ENCODE results near the gene OTUD5.
"Not testable (repeated sequence)": the region's sequence is repeated elsewhere in the genome, so short reads cannot be mapped to it uniquely, and the experiment has no call there.

OTUD5 gene

DNA sequence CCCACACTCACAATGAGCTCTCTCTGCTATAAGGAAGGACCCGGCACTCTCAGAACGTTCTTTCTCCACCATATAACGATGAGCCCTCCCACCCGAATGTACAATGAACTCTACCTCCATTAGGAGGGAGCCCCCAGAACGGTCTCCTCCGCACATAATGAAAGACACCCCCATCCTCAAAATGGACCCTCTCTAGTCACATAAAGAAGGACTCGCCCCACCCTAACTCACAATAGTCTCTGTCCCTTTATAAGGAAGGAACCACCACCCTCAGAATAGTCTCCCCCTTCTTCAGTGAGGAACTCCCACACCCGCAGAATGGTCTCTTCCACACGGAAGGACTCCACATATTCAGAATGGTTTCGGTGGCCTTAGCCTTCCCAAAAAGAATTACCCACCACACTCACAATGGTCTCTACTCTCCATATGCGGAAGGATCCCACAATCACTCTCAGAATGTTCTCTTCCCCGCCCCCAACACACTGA, 46.4 kb downstream of the OTUD5 start:
- peak; percentile 26 to 63 (median 46) for DNase-seq

DNA sequence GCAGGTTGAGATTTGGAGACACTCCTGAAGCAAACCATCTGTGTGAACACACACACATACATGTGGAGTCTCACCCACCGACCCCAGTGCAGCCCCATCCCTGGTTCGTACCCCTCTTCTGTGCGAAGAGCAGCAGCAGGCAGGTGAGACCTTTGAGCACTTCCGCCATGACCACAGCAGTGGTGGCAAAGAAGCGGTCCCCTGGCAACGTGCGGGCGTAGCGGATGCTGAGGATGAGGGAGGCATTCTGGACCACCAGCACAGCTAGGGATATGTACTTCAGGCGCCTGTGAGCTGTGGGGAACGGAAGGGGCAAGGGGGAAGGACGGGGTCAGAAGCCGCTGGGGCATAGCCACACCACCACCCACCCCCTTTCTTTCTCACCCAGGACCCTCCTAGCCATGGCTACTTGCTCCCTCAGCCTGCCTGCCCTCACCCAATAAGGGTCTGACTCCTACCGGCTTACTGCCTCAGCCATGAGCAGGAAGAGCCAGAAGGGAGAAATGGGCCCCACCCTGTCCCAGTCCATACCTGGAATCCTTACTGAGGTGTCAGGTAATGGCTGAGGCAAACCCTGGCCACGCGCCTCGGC, 47.6 kb downstream of the OTUD5 start:
- DNase-seq = no peak

DNA sequence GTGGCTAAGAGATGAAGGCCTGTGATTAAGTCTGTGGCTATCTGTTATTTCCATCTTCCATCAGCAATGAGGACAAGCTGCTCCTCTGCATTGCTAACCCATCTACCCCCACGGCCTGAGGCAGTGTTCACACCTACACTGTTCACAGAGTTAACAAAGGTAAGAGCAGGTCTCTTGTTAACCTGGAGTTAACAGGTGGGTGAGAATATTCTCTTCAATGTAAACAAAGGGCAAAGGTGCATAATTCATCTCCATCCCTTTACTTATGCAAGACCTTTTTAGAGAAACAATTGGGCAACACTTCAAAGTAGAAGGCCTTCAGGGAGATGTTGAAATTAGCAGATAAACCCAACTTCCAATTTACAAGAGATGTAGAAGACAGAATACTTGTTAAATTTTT, 48.8 kb downstream of the OTUD5 start:
- DNase-seq = no peak

DNA sequence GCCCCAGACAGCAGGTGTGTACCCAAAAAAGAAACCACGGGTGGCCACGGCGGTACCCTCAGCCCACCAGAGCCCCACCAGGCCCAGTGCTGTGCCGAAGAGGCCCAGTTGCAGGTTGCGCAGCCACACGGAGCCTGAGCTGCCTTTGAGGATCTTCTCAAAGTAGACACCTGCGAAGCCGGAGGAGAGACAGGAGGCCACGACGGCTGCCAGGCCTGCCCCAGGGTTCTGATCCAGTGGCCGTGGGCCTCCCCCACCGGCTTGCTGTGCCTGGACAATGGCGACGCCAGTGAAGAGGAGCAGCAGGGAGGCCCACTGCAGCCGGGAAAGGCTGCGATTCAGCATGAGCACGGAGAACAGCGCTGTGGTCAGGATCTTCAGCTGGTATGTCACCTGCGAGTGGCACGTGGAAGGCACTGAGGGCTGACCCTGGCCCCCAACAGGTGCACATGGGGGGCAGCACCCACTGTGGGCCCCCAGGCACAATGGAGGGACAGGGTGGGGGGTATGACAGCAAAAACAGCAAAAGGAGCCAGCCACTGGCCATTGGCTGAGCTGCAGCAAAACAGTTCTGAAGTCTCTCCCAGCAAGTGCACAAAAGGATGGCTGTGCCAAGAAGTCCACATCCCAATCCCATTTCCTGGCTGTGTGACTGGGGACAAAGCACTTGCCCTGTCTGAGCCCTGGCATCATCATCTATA, 52.2 kb downstream of the OTUD5 start:
- no peak for DNase-seq

DNA sequence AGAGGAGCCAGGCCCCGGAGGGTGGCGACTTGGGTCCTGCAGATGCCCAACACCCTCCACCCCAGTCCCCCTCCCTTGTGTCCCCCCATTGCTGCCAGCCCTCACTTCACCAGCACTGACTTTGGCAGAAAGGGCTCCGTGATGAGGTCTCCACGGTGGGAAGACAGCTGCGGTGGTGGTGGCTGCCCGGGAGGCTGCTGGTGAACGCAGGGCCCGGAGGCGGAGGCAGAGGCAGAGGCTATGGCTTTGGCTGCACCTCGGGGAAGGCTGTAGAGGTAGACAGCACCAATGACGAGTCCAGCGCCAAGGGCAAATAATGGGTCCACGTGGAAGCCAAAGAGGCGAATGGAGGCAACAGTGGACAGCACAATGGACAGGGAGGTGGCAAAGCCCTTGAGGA, 52.8 kb downstream of the OTUD5 start:
- no peak for DNase-seq

DNA sequence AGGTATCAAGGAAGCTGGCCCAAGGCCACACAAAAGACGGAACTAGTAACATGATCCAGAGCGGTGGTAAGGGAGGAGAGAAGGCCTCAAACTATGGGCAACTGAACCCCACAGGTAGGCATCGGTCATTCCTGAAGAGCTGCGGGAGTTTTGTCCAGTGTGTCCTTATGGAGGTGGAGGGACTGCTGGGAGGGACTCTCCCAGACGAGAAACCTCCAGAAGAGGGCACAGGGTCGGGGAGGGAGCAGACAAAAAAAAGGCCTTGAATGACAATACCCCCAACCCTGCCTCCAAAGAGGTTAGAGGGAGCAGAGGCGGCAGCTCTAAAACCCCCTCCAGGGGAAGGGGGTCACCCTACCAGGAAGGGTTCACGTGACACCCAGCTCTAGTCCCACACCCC, 53.2 kb downstream of the OTUD5 start:
- DNase-seq = no peak

DNA sequence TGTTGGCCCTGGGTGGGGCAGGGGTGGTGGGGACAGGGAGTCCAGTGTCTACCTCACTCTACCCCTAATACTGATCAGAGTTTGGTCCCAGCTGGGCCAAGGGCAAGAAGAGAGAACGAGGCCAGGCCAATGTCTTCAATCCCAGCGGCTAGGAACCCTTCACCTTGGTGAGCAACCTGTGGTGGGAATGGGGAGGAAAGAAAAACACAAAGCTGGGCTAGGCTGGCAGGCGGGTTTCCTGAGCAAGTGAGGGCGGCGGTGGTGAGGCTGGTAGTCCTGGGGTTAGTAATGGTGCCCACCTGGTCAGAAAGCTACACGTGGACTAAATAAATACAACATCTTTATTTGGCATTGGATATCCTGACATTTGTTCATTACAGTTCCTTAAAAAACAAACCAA, 54.1 kb downstream of the OTUD5 start:
- no peak for DNase-seq

DNA sequence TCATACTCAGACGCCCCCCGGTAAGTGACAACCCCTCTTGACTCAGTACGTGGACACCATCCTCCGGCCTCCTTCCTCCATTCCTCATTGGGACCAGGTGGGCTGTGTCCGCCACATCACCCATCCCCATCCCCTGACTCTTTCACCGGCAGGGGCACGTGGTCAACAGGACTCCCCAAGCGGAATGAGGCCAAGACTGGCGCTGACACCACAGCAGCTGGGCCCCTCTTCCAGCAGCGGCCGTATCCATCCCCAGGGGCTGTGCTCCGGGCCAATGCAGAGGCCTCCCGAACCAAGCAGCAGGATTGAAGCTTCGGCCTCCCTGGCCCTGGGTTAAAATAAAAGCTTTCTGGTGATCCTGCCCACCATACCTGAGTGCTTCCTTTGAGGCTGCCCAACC, 54.6 kb downstream of the OTUD5 start:
- no peak for DNase-seq

DNA sequence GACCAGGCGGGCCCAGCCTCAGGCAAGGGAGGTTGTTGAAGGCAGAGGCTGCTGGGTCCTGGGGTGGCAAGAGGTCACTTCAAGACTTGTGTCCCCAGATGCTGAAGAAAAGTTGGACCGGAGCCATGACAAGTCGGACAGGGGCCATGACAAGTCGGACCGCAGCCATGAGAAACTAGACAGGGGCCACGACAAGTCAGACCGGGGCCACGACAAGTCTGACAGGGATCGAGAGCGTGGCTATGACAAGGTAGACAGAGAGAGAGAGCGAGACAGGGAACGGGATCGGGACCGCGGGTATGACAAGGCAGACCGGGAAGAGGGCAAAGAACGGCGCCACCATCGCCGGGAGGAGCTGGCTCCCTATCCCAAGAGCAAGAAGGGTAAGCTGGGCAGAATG, 55.3 kb downstream of the OTUD5 start:
- DNase-seq = no peak

DNA sequence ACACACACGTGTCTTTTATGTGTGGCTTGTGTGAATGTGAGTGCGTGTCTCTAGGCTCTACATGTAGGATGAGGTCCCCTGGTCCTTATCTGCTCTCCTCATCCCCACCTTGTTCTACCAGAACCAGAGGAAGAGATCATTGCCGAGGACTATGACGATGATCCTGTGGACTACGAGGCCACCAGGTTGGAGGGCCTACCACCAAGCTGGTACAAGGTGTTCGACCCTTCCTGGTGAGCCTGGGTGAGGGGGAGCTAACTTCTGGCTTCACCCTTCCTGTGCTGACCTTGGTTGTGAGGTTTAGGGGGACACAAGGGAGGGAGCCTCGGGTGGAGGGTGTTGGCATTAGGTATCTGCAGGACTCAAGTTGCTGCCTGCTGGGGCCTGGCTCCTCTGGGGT, 56.3 kb downstream of the OTUD5 start:
- DNase-seq = no peak

DNA sequence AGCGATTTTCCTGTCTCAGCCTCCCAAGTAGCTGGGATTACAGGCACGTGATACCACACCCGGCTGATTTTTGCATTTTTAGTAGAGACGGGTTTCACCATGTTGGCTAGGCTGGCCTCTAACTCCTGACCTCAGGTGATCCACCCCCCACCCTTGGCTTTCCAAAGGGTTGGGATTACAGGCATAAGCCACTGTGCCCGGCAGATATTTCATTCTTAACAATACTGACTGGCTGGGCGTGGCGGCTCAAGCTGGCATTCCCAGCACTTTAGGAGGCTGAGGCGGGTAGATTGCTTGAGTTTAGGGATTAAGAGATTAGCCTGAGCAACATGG, 58.4 kb downstream of the OTUD5 start:
- no peak for DNase-seq

DNA sequence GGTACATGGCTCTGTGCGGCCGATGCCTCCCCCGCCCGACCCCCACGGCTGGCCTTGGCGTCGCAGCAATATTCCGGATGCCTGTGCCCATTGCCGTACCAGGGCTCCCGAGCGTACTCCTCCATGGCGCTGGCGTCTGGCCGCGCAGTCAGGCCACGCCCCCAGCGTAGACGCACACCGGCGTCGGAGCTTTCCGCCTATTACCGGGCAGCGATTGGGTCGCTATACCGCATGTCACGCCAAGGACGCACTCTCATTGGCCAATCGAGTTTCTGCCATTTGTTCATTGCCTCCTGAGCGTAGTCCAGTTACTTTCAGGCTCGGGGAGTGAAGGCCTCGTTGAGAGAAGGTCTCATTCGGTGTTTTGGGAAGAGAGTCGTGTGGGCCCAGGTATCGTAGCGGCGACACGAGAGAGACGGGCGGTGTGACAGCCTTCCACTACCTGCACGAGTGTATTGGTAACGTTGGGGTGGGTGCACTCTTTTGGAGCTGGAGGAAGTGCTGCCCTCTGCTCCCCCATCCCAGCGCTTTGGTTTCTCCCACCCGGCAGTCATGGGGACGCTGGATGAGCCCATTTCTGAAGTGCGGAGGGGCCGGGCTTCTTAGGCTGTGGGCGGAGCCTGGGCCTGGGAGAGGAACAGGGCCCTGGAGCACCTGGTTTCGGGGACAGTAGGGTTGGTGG, 59.6 kb downstream of the OTUD5 start, which contains the start of the genes PQBP1 and TIMM17B:
Gene PQBP1, plus strand, starts transcription at position 306 of the 682 bp plus-strand sequence. CDS start 580 bp downstream, outside the sequence.
Gene TIMM17B, minus strand, starts transcription at position 144 of the 682 bp plus-strand sequence. Its CDS starts 19 bp downstream, at position 125.
- DNase-seq = peak; percentile 92 to 95 (median 94)

DNA sequence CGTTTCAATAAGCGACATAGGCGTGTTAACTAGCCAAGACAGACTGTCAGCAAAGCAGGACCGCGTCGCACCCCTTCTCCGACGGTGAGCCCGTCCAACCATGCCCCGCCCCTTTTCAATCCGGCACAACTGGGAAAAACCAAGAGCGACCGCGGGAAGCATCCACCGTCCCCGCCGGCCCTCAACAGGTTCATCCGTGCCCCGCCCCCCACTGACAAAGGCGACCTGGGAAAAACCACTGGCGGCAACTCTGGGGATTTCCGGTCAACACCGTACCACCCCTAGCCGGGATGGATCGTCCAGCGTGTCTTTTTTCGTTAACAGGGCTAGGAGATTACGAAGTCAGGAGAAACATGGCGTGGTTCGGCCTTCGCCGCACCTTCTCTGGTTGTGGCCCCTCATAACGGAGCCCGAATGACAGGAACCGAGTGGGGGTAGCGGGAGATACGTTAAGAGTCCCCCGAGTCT, 60.2 kb downstream of the OTUD5 start:
- DNase-seq = peak; percentile 75 to 85 (median 77)

DNA sequence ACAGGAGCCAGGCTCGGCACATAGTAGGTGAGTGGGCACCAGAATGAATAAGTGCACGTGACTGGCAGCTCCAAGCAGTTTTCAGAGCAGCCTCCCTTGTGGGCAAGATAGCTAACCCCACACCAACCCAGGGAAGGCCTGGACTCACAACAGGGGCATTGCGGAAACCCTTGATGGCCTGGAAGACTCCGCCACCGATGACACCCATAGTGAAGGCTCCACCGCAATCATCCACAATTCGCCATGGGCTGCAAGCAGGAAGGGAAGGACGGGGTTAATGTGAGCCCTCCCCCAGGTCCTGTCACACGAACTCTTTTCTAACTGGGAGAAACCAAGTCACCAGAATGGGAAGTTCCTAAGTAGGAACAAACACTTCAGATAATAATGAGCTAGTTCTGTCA, 60.8 kb downstream of the OTUD5 start:
- peak in 3 of 4 experiments; percentile 31 to 47 (median 37) for DNase-seq

DNA sequence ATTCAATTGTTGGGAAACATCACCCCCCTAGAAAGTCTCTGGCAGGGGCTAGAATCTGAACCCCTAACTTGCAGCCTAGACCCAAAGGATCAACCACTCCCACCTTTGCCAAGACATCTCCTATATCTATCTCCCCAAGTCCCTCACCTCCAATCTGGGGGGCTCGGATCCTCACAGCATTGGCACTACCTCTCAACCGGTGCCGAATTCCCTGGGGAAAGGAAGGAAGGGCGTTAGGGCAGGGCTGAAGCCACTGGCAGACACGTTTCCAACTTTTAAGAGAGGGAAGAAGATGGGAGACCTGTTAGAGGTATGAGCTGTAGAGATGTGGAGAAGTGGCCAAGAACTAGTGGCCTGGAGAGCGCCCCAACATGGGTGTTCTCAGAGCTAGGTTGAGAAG, 62.5 kb downstream of the OTUD5 start:
- DNase-seq = no peak

DNA sequence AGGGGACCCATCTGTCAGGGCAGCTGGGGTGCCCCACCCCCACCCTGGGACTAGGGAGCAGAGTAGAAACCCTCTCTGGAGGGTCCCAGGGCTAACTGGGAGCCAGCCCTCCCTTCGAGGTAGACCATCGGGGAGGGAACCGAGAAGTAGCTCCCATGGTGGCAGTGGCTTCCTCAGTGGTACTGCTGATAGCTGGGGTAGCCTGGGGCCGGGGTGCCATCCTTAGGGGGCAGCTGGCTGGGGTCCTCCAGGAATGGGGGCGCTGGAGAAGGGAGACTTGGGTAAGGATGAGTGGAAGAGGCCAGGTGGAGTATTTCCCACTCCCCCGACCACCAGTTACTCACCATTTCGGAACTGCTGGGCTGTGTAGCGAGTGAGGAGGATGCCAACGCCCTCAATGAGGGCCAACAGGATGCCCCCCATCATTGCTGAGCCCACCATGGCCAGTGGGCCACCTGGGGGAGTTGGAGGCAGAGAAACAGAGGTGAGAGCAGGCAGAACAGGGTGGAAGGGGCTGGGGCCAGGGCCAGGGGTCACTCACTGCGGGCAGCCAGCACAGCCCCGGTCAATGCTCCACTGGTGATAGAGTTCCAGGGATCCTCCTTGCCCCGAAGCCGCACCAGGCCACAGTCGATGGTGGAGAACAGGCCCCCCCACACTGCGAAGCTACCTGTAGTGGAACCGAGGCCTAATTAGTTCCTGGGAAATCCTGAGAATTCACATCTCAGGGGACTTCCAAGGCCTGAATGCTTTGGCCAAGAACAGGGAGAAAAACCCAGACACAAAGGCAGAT, 63.7 kb downstream of the OTUD5 start:
- no peak for DNase-seq

DNA sequence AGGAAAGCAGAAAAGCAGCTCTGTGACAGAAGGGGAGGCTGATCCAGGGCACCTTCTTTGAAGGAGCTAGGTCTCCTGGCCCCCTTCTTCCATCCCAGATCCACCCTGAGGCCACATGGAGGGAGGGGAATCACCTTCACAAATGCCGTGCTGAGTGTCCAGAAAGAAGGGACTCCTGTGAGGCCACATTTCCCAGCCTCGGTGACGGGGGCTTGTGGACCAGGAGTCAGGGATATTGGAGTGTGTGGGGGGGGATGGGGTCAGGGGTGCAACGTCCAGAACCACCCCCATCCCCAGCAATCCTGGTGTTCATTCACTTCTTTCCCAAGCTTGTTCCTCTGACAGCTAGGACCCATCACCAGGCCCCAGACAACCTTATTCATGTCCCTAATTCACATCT, 64.5 kb downstream of the OTUD5 start:
- no peak for DNase-seq

DNA sequence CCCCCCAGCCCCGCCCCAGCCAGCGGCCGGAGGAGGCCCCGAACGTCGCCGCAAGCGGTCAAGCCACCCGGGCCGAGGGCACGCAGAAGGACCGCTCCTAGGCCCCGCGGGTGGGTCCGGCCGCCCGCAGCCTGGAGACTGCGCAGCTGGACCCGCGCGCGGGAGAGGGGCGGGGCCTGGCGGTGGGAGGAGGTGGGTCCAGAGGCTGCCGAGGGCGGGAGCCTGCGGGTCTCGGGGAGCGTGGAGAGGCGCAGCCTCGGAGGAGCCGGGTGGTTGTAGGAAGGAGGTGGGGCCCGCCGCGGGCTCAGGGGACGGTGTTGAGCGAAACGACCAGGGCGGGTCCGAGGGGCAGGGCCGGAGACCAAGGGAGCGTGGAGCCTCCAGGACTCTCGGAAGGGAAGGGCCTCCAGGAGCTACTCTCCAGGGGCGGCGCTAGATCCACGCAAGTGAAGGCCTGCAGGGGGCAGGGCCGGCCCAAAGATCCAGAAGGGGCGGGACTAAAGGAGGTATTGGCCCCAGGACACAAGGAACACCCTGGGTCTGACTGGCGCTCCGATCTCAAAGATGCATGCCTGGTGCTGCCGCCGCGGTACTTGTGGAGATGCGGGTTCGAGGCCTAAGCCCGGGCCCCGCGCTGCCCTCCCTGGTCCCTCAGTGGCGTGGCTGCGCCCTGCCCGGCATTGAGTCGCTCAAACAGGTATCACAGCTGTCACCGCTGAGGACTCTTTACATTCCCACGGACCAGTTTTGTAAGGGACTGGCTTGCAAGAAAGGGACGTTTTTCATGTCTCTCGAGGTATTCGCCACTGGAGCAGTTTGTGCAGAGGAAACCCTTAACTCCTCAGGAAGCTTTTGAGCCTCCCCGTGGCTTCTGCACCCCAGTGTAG, 65.8 kb downstream of the OTUD5 start:
- peak; percentile 80 to 91 (median 88) for DNase-seq

DNA sequence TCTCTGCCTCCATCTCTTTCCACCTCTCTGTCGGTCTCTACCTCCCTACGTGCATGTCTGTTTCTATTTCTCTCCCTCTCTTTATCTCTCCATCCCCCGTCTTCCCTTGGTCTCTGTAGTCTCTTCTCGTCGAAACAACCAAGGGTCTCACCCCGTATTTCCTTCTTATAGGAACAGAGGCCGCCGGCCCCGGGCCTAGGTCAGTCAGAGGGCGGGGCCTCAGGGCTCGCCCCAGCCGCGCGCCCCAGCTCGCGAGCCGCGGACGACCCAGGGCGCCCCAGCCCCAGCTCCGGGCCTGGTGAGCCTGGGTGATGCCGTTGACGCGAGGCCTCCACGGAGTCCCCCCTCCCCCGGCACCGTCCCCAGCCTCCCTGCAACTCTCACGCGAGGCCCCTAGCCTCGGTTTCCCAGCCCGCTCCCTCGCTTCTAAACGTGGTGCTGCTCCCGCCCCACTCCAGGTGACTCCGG, 66.4 kb downstream of the OTUD5 start:
- peak in 2 of 4 experiments; percentile 19 to 32 for DNase-seq

DNA sequence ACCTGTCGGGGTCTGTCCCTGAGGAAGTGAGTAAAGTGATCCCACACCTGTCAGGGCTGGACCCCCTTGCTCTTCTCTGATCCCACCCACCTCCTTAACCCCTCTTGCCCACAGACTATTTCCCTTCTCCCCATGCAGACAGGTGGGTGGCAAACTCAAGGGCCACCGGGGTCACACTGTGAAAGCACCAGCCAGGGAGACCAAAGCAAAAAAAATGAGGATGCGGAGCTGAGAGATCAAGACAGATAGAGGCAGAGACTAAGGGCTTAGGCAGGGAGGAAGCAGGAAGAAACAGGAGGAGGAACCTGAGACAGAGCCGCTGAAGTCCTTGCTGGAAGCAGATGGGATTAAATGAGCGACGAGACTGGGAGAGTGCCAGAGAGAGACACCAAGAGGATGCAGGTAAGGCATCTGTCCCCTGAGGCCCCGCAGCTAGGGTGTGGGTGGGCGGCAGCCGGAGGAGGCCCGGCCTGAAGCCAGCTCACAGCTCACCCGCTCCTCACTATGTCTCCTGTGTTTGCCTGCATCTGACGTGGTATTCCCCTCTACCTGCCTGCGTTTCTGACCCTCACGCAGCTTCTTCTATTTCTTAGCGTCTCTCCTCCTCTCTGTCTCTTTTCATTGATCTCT, 67.0 kb downstream of the OTUD5 start:
- no peak for DNase-seq

DNA sequence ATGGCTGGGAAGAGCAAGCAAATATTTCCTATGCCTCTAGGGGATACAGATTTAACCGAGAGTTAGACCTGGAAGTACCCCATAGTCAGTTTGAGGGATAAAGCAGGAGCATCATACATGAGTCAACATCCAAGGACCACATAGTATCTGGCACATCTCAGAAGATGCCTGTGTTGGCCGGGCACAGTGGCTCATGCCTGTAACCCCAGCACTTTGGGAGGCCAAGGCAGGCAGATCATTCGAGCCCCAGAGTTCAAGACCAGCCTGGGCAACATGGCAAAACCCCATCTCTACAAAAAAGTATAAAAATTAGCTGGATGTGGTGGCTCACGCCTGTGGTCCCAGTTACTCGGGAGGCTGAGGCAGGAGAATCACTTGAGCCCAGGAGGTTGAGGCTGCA, 70.8 kb downstream of the OTUD5 start:
- DNase-seq = not testable (repeated sequence)
